Naive thymus-derived CD8-positive, alpha-beta T cell (primary cell): Measurements from ENCODE around the gene SRRM1. TPM values are rescaled to one million over a fixed set of nuclear protein-coding genes. Genes with fewer than 3 reads are reported as not detected.

Source experiments
- ATAC-seq, 2 donors: fragments of 150-1000 bp; cut with Tn5 transposase in 1 of 2; sonication (Bioruptor Pico), chemical (Tn5 transposase) in 1 of 2; 1 replicate in 1 of 2; 2 replicates in 1 of 2; pipeline ENCODE4 v1.10.0; 2021; ENCODE audit warnings: mild to moderate bottlenecking in 2 of 2, moderate library complexity in 2 of 2
- POLR2A ChIA-PET: fragments of 350-600 bp; sonication (Branson Sonifier 250); formaldehyde crosslinking; loops from one replicate; lab custom pipeline; 2021; ENCODE audit warnings: antibody characterized with exemption; lab: Charles Lee
- DNase-seq, 10 donors: peaks; one replicate each; pipeline versions ENCODE4 v3.0.0 to v3.0.0-alpha.2; 2020 to 2022
- H3K27ac Mint-ChIP-seq, 10 donors: one replicate each; pipeline ENCODE4 v1.8.0; 2020 to 2022; ENCODE audit warnings: mild to moderate bottlenecking in 10 of 10, mixed read lengths in 10 of 10, moderate library complexity in 4 of 10, inconsistent platforms in 1 of 10
- H3K27me3 Mint-ChIP-seq, 5 donors: one replicate each; pipeline ENCODE4 v1.8.0; 2021 to 2022; ENCODE audit warnings: mixed read lengths in 5 of 5
- H3K36me3 Mint-ChIP-seq, 3 donors: one replicate each; pipeline ENCODE4 v1.8.0; 2020 to 2022; ENCODE audit warnings: mixed read lengths in 3 of 3, mild to moderate bottlenecking in 2 of 3, inconsistent platforms in 1 of 3
- H3K4me1 Mint-ChIP-seq, 4 donors: one replicate each; pipeline ENCODE4 v1.8.0; 2021 to 2022; ENCODE audit warnings: mixed read lengths in 4 of 4
- H3K4me3 Mint-ChIP-seq, 10 donors: one replicate each; pipeline ENCODE4 v1.8.0; 2020 to 2022; ENCODE audit warnings: mild to moderate bottlenecking in 10 of 10, mixed read lengths in 10 of 10, moderate library complexity in 6 of 10, inconsistent platforms in 1 of 10
- H3K9me3 Mint-ChIP-seq, 9 donors: one replicate each; pipeline ENCODE4 v1.8.0; 2020 to 2022; ENCODE audit warnings: mixed read lengths in 9 of 9, mild to moderate bottlenecking in 3 of 9, inconsistent platforms in 1 of 9, moderate library complexity in 1 of 9
- polyA plus RNA-seq, 3 donors: library from polyadenylated mRNA; unstranded; fragments of 300-500 nt; fragmentation: Illumina TruSeq; gene quantifications; one replicate each; pipeline ENCODE4 v1.2.3, GENCODE V29; 2021
- total RNA-seq, 8 experiments: library from RNA in 2 of 8; stranded (reverse) in 2 of 8; gene quantifications; one replicate each; pipeline ENCODE4 v1.2.3 and lab custom pipeline; 2021 to 2026

The SRRM1 gene
- total and polyA plus RNA-seq, 5 experiments from 2014 or later: 122 to 275 (median 245) TPM

DNA sequence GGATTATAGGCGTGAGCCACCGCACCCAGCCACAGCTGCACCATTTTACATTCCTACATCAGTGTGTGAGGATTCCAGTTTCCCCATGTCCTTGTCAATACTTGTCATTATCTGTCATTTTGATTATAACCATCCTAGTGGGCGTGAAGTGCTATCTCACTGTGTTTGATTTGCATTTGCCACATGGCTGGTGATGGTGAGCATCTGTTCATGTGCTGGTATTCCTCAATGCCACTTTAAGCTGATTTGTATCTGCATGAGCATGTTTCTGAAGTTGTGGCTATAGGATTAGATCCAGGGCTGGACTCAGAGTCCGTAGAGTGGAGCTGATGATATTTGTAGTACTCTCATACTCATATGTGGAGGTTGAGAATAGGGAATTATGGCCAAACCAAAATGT, 36.6 kb downstream of the SRRM1 start:
- Mint-ChIP-seq H3K4me1 (peaks cover 0 to 2% (median 0%) of the 10 kb centered on the region in 4 donors), H3K4me3 (no peak overlapping the region), H3K9me3 (no peaks in the 10 kb centered on the region), H3K36me3 (peaks cover 3 to 25% (median 4%) of the 10 kb centered on the region in 3 donors), H3K27me3 (no peaks in the 10 kb centered on the region), H3K27ac (no peak overlapping the region)
- POLR2A ChIA-PET: no interaction called here
- DNase-seq (no peak), ATAC-seq (no peak)

DNA sequence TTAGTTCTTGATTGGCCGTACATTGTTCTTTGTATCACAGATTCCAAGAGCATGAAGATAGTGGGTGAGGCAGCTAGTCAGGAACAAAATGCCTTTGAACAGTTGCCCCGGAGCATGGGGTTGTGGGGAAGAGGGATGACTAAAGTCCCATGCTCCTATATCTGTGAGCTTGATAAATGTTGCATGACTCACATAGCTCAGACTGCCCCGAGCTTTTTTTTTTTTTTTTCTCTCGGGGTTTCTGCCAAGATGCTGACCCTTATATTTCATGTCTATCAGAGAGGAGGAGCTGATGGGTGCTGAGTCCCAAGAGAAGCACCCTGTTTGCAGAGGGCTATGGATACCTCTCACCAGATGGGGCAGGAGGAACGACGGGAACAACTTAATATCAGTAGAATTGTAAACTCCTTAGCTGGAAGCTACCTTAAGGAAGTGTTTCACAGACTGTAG, 40.6 kb downstream of the SRRM1 start:
- no peak for DNase-seq

DNA sequence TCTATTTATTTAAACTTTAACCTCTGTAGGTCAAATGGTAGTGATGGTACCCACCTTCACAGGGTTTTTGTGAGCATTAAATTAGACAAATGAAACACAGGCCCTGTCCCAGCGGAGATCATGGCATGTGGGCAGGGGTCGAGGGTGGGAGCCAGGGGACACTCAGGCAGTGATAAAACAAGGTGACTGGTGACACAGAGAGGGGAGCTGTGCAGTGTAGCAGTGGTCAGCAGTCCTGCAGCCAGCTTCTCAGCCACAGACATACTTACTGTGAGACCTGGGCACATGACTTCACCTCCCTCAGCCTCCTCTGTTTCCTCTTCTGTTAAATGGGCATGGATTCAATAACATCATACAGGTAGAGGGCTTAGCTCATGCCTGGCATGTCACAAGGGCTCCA, 44.9 kb downstream of the SRRM1 start:
- POLR2A ChIA-PET: interaction anchor here (2.4 kb wide), 1 partner anchor 143 kb away, joined by 8 read pairs; no protein-coding TSS in a partner anchor
- ATAC-seq (no peak), DNase-seq (no peak)
- H3K9me3 Mint-ChIP-seq: no peaks in the 10 kb centered on the region
- peak overlapping the region in 1 of 10 donors; percentile 22 for H3K27ac Mint-ChIP-seq
- H3K4me3 Mint-ChIP-seq: no peak overlapping the region
- H3K27me3 Mint-ChIP-seq: no peaks in the 10 kb centered on the region
- no peaks in the 10 kb centered on the region for H3K36me3 Mint-ChIP-seq
- H3K4me1 Mint-ChIP-seq: peaks cover 4 to 7% (median 5%) of the 10 kb centered on the region in 4 donors

More for the DNA sequence above, 40.6 kb downstream of the SRRM1 start:
- Mint-ChIP-seq H3K4me3 (no peak overlapping the region), H3K27ac (peak overlapping the region in 2 of 10 donors; percentile 58 to 68), H3K4me1 (peaks cover 3 to 5% (median 4%) of the 10 kb centered on the region in 4 donors), H3K27me3 (no peaks in the 10 kb centered on the region), H3K36me3 (peaks cover 0 to 2% (median 0%) of the 10 kb centered on the region in 3 donors), H3K9me3 (no peaks in the 10 kb centered on the region)
- no peak for ATAC-seq
- POLR2A ChIA-PET: interaction anchor here (0.6 kb wide), 1 partner anchor 495 kb away, joined by 3 read pairs; no protein-coding TSS in a partner anchor

DNA sequence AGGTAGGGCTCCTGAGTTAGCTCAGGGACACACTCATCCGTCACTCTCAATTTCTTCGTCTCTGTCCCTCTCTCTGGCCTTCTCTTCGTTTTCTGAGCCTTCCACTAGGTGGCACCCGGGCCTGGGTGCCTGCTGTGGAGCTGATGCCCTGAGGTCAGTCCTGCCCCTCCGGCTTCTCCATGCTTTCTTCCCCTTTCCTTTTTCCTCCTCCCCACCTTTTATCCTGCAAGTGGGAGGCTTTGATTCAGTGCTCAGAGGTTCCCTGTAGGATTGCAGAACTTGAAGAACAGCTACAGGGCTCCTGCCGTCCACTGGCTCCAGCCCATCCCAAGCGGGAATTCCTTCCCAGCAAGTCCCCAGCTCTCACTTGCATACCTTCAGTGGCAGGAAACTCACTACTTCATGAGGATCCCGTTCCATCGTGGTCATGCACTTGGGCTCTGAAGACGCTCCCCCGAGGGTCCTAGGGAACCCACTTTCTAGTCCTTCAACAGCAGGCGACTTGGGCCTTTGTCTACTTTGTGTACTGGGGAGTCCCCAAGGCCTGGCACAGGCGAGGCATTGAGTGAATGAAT, 45.6 kb downstream of the SRRM1 start:
- POLR2A ChIA-PET: interaction anchor here (2.4 kb wide), 1 partner anchor 142 kb away, joined by 8 read pairs; no protein-coding TSS in a partner anchor
- Mint-ChIP-seq H3K4me3 (no peak overlapping the region), H3K27ac (peak overlapping the region in 2 of 10 donors; percentile 22 to 23), H3K36me3 (no peaks in the 10 kb centered on the region), H3K27me3 (no peaks in the 10 kb centered on the region), H3K4me1 (peaks cover 4 to 7% (median 5%) of the 10 kb centered on the region in 4 donors), H3K9me3 (no peaks in the 10 kb centered on the region)
- ATAC-seq (peak; percentile 62 to 77), DNase-seq (peak; percentile 28 to 75 (median 53))

DNA sequence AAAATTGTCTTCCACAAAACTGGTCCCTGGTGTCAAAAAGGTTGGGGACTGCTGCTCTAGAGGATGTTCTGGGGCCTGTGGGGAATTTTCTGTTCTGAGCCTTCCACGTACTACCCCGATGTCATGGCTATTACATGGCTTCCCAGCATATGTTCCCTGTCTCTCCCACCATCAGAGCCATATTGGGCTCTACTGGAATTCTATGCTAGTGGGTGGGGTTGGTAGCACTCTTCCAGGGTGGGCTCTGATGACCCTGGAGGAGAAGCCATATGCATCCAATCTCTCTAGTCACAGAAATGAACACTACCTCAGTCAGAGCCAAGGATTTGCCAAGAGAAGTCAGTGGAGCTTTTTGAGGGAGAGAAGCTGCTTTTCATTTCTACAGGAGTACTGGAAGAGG, 47.9 kb downstream of the SRRM1 start:
- POLR2A ChIA-PET: no interaction called here
- ATAC-seq: no peak

DNA sequence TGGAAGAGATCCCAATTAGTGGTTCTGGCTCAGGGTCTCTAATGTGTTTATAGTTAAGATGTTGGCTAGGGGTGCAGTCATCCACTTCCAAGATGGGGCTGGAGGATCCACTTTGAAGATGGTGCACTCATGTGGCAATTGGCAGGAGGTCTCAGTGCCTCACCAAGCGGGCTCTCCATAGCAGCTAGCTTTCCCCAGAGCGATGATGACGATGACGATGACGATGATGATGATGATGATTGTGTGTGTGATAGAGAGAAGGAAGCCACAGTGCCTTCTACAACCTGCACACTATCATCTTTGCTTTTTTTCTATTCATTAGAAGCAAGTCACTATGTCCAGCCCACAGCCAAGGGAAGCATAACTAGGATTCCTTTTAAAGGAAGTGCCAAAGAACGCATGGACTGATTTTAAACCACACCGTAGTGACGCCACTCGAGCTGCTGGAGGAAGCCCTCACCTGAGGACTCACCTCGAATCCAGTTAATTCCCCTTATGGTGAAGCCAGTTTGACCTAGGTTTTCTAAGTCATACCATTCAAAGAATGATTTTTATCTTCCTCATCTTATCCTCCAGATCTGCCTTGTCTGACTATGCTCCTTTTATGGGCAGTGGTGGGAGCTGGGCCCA, 49.4 kb downstream of the SRRM1 start:
- H3K9me3 Mint-ChIP-seq: no peaks in the 10 kb centered on the region
- no peaks in the 10 kb centered on the region for H3K27me3 Mint-ChIP-seq
- peak overlapping the region in 2 of 10 donors; percentile 24 to 56 for H3K27ac Mint-ChIP-seq
- DNase-seq: no peak
- no peak for ATAC-seq
- peaks cover 5 to 39% (median 7%) of the 10 kb centered on the region in 4 donors for H3K4me1 Mint-ChIP-seq
- no peak overlapping the region for H3K4me3 Mint-ChIP-seq
- POLR2A ChIA-PET: no interaction called here
- H3K36me3 Mint-ChIP-seq: no peaks in the 10 kb centered on the region

More for the DNA sequence above, 47.9 kb downstream of the SRRM1 start:
- Mint-ChIP-seq H3K9me3 (no peaks in the 10 kb centered on the region), H3K4me1 (peaks cover 4 to 28% (median 5%) of the 10 kb centered on the region in 4 donors), H3K4me3 (no peak overlapping the region), H3K27me3 (no peaks in the 10 kb centered on the region), H3K36me3 (no peaks in the 10 kb centered on the region), H3K27ac (peak overlapping the region in 1 of 10 donors; percentile 37)
- no peak for DNase-seq

DNA sequence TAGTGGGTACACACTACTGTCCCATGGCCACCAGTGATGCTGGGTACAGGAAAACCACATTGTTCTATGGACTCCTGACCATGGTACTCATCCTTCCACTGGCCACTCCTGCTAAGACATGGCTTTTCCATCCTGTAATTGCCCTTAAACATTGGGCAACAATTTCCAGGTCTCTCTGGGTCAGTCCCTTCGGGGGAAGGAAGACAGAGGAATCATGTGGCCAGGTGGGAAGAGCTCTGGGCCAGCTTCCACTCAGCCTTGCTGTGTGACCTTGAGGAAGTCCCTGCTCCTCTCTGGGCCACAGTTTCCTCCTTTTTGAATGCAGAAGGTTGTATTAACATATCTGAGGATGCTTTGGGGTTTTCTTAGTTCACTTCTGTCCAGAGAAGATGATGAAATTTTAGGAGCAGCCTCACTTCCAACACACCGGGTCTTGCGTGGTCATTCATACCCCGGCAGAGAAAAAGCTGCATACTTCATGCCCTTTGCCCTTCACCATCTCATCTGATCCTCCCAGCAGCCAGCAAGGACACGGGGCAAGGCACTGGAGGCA, 50.8 kb downstream of the SRRM1 start:
- ATAC-seq: no peak
- Mint-ChIP-seq H3K4me3 (no peak overlapping the region), H3K27me3 (no peaks in the 10 kb centered on the region), H3K9me3 (no peaks in the 10 kb centered on the region), H3K27ac (peak overlapping the region in 2 of 10 donors; percentile 63 to 81), H3K36me3 (no peaks in the 10 kb centered on the region), H3K4me1 (peaks cover 0 to 36% (median 2%) of the 10 kb centered on the region in 4 donors)
- DNase-seq: no peak
- POLR2A ChIA-PET: no interaction called here

DNA sequence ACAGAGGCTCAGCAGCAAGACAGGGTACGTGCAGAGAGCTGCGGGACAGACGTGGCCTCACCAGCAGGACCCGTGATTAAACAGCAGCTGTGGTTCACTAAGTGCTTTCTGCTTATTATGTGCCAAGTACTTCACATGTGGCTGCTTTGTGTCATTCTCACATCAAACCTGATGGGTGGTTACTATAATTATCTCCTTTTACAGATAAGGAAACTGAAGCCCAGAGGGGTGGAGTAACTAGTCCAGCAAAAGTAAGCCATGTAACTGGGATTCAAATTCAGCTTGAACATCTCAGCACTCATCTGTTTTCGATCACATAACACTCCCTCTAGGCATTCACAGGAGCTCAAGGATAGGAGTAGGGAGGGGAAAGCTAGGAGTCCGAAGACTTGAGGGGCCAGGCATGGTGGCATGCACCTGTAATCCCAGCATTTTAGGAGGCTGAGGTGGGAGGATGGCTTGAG, 51.3 kb downstream of the SRRM1 start:
- Mint-ChIP-seq H3K36me3 (no peaks in the 10 kb centered on the region), H3K4me1 (peaks cover 0 to 36% (median 2%) of the 10 kb centered on the region in 4 donors), H3K27ac (peak overlapping the region in 2 of 10 donors; percentile 63 to 81), H3K27me3 (peaks cover 0 to under 1% (median 0%) of the 10 kb centered on the region in 5 donors), H3K9me3 (no peaks in the 10 kb centered on the region), H3K4me3 (peak overlapping the region in 2 of 10 donors; percentile 13 to 22)
- DNase-seq (no peak), ATAC-seq (no peak)
- POLR2A ChIA-PET: interaction anchor here (0.6 kb wide), 1 partner anchor 781 kb away, joined by 3 read pairs; no protein-coding TSS in a partner anchor

DNA sequence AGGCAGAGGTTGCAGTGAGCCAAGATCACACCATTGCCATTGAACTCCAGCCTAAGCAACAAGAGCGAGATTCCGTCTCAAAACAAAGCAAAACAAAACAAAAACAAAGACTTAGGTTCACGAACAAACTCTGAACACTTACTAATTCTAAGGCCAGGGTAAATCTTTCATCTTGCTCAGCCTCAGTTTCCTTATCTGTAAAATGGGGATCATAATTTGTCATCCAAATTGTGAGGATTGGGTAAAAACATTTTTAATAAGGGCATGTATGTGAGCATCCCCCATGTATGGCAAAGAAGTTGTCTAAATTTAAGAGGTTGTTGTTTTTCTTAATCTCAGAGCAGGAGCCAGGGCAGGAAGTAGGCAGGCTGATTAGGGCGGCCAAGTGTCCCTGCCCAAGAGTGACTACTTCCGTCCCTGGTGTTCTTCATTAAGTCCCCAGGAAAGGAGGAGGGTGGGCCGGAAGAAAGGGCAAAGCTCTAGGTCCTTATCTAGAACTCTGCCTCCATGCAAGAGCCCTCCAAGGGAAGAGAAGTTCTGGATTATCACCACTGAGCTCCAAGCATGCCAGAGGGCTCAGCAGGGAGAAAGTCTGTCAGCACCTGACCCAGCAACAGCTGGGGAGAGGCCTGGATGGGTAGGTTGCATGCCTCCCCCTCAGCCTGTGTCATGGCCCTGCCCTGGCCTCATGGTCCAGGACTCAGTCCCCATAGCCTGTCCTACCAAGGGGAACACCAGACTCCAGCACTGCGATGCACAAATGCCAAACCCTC, 52.3 kb downstream of the SRRM1 start:
- DNase-seq (no peak), ATAC-seq (no peak)
- H3K27me3 Mint-ChIP-seq: peaks cover 0 to 5% (median 0%) of the 10 kb centered on the region in 5 donors
- POLR2A ChIA-PET: interaction anchor here (0.6 to 0.9 kb wide), 2 partner anchors 28 to 780 kb away, joined by 3 read pairs; no protein-coding TSS in a partner anchor
- H3K27ac Mint-ChIP-seq: peak overlapping the region in 3 of 10 donors; percentile 16 to 77 (median 51)
- peak overlapping the region in 1 of 10 donors; percentile 43 for H3K4me3 Mint-ChIP-seq
- no peaks in the 10 kb centered on the region for H3K9me3 Mint-ChIP-seq
- peaks cover 0 to 36% (median 2%) of the 10 kb centered on the region in 4 donors for H3K4me1 Mint-ChIP-seq
- H3K36me3 Mint-ChIP-seq: no peaks in the 10 kb centered on the region

DNA sequence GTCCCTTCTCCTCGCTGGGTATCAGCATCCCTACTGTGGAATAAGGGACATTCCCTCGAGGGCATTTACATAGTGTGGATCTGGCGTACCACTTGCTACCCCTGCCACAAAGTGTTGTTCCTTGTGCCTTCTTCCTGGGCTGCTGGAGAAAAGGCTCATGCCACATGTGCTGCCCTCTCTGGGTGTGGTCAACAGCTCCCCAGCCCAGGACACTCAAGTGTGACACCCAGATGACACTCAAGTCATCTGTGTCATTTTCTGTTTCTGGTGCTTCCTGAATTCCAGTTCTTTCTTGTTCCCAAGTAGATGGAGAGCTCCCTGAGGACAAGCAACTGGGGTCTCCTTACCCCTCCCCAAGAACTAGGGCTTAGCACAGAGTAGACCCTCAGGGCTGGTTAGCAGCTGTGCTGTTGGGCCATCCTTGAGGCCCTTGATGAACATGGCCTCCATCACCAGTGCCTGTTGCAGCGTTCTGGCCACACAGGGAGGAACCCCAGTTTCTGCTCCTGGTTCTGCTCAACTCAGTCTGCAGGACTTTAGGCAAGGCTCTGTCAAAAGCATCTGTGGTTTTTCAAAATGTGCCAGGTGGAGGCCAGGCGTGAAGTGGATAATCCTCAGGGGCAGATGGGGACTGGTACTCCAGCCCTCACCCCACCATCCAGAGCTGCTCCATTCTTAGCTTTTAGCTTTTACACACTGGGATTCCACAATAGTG, 53.1 kb downstream of the SRRM1 start:
- Mint-ChIP-seq H3K4me1 (peaks cover 0 to 36% (median 2%) of the 10 kb centered on the region in 4 donors), H3K27ac (peak overlapping the region in 1 of 10 donors; percentile 4), H3K9me3 (no peaks in the 10 kb centered on the region), H3K36me3 (no peaks in the 10 kb centered on the region), H3K4me3 (no peak overlapping the region), H3K27me3 (peaks cover 0 to 5% (median 0%) of the 10 kb centered on the region in 5 donors)
- POLR2A ChIA-PET: interaction anchor here (0.9 kb wide), 1 partner anchor 27 kb away, joined by 3 read pairs; no protein-coding TSS in a partner anchor
- no peak for ATAC-seq
- no peak for DNase-seq

DNA sequence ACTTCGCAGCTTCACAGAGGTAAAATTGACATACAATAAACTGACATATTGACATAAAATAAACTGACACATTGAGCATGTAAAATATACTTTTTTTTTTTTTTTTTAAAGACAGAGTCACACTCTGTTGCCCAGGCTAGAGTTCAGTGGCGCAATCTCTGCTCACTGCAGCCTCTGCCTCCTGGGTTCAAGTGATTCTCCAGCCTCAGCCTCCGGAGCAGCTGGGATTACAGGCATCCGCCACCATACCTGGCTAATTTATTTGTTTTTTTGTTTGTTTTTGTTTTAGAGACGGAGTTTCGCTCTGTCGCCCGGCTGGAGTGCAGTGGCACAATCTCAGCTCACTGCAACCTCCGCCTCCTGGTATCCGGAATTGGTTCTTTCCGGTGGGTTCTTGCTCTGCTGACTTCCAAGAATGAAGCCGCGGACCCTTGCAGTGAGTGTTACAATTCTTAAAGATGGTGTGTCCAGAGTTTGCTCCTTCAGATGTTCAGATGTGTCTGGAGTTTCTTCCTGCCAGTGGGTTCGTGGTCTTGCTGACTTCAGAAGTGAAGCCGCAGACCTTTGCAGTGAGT, 53.7 kb downstream of the SRRM1 start:
- Mint-ChIP-seq H3K27me3 (peaks cover 0 to 5% (median 0%) of the 10 kb centered on the region in 5 donors), H3K27ac (no peak overlapping the region), H3K9me3 (no peaks in the 10 kb centered on the region), H3K4me3 (peak overlapping the region in 1 of 10 donors; percentile 13), H3K4me1 (peaks cover 0 to 36% (median 2%) of the 10 kb centered on the region in 4 donors), H3K36me3 (no peaks in the 10 kb centered on the region)
- POLR2A ChIA-PET: no interaction called here
- ATAC-seq: no peak
- DNase-seq: no peak
